NCI-H2171 treated with DMSO at 0.1 percent for 48 hours (cell line): ENCODE measurements around the gene PRKG1.

ENCODE experiments used
- DNase-seq: peaks from one replicate; lab custom pipeline; 2025; lab: John Stamatoyannopoulos, UW

The PRKG1 gene

DNA sequence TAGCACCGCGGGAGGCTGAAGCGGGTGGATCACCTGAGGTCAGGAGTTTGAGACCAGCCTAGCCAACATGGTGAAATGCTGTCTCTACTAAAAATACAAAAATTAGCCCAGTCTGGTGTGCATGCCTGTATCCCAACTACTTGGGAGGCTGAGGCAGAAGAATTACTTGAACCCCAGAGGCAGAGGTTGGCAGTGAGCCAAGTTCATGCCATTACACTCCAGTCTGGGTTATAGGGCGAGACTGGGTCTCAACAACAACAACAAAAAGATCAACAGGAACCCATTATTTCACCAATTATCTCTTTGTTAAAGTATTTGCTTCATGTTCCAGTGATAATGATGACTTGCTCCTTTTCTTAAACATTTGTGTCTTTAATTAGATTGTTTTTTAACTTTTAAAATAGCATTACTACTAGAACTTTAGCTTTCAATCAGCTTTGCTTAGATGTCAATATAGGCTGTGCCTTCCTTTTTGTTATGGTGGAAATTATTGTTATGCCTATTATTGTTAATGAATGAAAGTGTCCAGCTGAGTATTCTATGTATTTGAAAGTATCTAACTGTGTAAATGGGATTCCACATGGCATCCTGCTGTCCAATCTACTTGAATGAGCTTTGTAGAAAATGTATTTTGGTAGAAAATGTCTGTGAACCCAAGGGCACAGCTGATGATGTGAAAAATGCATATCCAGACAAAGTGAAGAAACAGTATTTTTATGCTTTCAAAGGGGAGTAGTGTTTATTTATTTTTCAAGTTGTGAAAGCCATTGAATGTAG lies 686.8 kb downstream of the PRKG1 start:
- DNase-seq, result no peak

DNA sequence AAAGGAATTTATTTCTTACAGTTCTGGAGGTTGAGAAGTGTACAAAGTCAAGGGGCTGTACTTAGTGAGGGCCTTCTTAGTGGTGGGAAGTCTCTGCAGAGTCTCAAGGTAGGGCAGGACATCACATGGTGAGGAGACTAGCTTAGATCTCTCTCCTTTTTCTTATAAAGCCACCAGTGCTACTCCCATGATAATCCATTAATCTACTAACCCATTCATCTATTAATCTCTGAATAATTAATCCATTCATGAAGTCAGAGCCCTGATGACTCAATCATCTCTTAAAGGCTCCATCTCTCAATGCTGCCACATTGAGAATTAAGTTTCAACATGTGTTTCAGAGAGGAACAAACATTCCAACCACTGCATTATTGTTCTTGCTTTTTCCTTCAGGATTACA lies 689.5 kb downstream of the PRKG1 start:
- no peak for DNase-seq

DNA sequence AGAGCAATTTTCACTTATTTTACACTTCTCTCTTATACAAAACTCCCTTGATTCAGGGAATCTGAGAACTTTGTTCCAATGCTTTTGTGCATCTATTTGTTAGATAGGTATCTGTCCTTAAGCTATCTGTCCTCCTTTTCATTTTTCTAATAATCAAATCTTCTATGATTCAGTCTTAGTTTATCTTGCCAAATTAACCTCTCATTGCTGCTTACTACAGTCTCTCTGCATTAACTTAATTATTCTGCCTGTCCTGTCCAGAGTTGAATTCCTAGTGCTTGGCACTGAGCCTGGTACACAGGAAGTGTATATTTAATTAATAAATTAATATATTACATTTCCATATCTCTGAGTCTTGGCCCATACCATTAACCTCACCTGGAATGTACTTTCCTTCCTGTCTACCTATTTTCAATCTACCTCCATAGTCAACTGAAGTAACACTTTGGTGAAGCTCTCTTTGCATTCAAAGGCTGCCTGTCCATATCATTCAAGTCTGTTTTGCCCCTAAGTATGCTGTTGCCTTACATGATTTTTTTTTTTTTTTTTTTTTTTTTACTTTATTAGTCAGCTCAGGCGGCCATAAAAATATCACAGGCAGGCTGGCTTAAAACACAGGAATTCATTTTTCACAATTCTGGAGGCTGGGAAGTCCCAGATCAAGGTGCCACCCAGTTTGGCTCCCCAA lies 691.1 kb downstream of the PRKG1 start:
- no peak for DNase-seq

DNA sequence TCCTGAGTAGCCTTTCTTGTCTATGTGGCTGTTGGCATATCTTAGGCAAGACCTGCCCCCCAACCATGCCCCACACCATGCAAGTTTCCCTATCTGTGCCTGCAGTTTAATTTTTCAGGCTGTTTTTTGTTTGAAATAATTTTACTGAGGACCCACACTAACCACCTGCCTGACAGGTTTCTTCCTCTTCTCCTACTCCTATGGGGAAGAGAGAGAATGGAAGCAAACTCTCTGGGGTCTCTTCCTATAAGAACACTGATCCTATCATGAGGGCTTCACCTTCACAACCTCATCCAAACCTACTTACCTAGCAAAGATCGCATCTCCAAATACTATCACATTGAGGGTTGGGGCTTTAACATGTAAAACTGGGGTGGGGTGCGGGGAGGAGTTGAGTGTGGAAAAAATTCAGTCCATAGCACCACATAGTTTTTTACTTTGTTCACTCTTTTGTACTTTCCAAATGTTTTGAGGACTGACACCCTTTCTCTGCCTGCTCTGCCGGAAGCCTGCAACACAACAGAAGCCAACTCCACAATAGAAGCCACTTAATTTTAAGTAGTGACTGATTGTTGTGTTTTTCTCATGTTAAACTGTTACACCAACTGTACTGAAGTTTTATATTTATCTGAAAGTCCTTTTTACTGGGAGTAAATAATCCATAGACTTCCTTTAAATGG lies 692.3 kb downstream of the PRKG1 start:
- DNase-seq, result no peak

DNA sequence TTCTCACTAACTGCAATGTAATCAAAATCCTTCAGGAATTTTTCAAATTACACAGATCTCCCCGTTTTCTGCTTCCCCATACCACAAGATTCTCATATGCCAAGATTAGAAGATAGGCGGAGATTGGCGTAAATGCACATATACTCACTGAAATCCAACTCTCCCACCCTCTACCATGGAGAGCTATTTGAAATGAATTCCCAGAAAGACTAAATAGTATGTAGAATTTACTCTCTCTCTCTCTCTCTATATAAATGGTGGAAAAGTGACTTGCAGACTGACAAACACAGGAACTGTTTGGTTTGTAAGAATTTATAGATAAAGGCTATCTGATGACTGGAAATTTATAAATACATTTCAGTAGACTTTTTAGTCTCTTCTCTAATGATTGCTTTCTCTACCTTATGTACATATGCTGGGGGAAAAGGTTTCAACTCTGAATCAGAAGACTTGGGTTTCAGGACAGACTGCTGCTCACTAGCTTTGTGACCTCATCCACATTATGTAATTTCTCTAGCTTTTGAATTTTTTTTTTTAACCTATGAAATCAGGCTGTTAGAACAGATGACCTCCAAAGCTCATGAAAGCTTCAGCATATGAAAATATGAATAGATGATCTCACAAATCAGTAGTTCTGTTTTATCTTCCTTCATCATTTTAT lies 692.9 kb downstream of the PRKG1 start:
- DNase-seq, result no peak

DNA sequence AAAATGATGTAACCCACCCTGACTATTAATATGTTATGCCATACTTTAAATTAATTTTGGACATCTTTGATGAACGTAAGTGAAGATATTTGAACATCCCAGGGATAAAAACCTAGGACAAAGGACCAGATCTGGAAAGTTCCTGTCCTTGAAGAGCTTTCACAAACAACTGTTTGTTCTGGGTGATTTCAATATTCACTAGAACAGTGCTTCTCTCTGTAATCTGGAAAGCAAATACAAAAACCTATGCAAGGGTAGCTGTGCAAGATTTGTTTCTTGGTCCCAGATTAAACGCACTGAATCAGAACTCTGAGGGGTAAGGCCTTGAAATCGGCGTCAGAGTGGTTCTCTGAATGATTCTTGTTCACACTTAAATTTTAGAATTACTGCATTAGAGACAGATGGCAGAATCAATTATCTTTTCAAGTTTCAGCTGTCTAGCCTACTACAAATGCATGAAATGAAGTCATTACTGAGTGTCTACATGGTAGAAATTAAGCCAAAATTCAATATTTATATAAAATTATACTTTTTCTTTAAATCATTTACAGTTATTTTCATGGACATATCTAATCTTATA lies 694.7 kb downstream of the PRKG1 start:
- no peak for DNase-seq

DNA sequence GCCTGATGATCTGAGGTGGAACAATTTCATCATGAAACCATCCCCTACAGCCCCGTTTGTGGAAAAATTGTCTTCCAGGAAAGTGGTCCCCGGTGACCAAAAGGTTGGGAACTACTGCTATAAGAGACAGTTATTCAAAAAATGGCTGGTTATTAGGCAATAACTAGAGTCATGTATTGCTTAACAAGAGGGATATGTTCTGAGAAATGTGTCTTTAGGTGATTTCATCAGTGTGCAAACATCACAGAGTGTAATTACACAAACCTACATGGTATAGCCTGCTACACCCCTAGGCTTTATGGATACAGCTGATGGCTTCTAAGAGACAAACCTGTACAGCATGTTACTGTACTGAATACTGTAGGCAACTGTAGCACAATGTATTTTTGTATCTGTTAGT lies 696.4 kb downstream of the PRKG1 start:
- DNase-seq, result no peak

DNA sequence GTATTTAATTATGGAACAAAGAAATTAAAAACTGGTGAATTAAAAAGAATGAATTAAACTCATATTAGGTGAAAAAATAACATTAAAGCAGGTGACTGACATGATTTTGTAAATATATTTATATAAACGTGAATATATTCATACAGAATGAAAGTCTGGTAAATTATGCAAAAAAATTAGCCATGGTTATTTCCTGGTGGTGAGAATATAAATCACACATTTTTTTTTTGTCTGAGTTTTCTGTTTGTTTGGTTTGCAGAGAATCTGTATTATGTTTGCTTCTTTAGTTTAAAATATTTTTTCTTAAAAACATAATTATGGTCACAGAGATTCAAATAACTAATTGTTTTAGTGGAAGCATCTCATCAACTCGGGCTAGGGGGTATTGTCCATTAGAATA lies 698.1 kb downstream of the PRKG1 start:
- no peak for DNase-seq

DNA sequence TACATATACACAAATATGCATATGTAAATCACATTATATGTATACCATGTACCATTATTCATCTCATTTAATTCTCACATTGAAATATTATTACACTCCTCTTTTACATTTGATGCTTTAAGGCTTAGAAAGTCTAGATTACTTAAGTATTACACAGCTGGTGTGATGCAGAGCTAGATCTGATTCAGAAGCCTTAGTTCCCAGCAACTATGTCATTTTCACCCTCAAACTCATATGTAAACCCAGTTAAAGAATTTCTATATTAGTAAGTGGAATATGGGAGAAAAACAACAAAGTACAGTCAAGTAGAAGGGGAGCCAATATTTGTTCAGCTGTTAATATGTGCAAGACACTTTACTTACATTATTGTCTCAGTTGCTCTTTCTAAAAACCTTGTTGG lies 699.4 kb downstream of the PRKG1 start:
- DNase-seq, result no peak

DNA sequence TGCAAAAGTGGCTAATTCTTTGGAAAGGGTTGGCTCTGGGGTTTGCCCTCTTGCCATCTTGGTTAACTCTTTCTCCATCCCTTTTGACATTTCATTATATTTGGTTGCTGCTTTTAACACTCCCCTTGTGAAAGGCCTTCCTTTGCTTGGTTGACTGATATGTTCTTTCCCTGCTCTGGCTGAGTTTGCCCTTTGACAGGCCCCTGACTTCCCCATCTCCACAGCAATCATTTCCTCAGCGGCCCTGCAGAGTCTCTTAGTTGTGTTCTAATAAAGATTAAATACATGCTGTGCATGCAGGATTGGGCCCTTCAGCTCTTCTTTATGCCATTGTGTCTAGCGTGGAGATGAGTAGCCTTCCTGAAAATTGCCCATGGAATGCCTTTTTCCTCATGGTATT lies 709.7 kb downstream of the PRKG1 start:
- no peak for DNase-seq

DNA sequence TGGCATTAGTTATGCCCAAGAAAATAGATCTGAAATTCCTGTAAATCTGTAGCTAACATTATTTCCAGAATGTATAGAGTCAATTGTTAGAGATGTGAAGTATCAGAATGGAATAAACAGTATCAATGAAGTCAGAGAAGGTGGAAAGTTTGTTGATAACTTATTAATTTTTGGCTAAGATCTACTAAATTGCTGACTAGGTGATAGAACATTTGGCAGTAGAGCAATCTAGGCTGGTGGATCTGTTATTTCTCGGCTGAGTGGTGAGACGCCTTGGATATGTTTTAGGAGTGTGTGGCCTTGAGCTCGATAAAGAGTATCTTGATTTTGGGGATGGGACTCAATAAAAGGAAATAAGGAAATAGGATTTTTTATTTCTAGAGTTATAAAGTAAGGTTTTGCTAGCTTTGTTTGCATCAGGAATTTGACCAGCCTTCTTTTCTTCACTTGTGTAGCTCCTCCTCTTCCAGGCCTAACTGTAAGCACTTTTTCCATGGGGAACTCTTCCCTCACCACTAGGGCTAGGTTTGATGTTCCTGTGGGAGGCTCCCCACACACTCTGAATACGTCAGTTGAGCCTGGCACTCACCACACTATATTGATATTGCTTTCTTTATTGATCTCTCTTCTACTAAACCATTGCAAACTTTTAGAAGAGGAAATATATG lies 711.9 kb downstream of the PRKG1 start:
- no peak for DNase-seq

DNA sequence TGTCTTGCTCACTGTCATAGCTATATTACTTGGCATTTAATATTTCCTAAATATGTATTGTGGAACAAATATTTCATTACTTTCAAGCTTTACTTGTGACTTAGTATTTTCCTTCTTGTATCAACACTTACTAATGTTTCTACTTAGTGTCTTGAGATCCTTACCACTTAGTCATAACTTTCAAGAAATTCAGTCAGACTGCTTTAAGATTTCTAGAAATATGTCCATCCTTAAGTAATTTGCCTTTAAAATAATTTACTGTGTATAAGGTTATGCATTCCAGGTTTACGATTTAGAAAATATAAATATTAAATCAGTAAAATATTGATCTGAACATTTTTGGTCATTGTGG lies 712.4 kb downstream of the PRKG1 start:
- no peak for DNase-seq

DNA sequence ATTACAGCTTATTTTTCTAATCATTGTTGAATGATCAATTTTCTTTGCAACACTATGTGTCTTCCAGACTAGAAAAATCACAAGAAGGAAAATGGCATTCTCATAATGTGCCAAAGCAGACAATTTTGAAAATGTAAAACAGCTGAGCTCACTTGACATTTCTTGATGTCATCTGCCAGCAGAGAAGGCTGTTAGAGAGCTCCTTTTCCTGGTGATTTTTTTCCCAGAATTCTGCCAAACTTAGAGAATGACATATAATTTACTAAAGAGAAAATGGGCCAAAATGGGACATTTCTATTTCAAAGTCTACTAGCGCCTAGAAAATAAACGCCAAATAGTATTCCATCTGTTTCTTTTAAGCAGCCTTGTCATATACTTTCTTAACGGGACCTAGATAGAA lies 714.0 kb downstream of the PRKG1 start:
- no peak for DNase-seq

DNA sequence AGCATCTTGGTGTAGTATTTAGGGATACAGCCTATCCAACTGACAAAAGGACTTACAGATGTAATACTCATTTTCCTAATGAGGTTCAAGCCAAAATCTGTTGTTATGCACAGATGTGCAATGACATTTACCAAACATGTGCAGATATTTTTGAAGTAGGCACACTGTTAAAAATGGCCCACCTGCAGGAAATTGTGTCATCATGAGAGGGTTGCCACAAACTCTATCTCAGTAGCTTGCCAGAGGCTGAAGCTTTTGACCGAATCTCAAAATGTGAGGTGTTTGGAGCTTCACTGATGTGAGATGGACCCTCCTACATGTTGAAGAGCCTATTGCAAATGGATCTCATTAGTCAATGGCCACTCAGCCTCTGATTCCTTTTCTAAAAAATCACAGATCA lies 714.8 kb downstream of the PRKG1 start:
- no peak for DNase-seq

DNA sequence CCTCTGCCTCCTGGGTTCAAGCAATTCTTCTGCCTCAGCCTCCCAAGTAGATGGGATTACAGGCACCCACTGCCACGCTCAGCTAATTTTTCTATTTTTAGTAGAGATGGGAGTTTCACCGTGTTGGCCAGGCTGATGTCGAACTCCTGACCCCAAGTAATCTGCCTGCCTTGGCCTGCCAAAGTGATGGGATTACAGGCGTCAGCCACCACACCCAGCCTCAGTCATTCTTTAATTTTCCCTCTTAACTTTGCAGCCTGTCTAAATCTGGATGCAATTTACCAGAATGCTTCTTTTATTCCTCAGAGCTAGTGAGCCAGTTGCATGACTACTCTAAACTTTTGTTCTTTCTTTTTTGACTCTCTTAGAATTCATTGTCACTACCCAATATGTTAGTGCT lies 715.6 kb downstream of the PRKG1 start:
- no peak for DNase-seq

DNA sequence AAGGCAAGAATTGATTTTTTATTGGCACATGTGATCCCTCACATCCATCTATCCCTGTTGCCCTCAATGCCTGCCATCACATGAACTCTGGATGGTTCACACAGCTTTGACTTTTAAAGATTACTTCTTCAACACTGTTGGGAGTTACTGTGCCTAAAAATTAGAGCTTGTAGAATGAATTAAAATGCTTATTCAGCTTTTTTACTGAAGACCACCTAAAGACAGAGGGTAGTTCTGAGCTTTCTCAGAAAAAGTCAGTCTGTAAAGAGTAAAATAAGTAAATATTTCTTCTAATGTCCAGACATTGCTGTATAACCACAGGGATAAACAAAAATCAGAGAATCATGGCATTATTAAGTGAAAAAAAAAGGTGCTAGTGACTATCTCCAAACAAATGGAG lies 718.4 kb downstream of the PRKG1 start:
- DNase-seq, result no peak

DNA sequence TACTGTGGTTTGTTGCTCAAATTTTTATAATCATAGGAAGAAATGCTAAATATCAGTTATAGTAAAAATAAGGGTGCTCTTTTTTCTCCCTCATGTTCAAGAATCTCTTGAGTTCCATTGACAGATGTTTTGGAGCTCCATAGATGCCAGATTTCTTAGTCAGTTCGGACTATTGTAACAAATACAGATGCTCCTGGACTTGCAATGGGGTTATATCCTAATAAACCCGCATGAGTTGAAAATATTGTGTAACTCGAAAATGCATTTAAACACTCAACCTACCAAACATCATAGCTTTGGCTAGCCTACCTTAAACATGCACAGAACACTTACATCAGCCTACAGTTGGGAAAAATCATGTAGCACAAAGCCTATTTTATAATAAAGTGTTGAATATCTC lies 725.8 kb downstream of the PRKG1 start:
- no peak for DNase-seq

DNA sequence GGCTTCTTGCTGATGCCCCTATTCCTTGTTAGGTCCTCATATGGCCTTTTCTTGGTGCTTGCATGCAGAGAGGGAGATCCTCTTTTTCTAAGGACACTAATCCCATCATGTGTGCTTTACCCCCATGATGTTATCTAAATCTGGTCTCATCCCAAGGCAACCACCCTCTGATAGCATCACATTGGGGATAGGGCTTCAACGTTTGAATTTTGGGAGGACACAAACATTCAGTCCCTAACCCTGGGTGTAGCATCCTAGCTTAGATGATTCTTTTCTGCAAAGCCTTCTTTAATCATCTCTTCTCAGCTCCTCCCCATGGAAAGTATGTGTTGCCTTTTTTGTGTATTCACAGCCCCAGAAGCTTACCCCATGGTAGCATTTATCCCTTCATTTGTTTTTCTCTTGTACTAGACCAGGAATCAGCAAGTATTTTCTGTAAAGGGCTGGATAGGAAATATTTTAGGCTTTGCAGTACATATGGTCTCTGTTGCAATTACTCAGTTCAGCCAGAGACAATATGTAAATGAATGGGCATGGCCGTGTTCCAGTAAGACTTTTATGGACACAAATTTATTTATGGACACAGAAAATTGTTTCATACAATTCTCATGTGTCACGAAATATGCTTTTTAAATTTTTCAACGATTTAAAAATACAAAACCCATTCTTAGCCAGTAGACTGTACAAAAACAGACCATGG lies 726.6 kb downstream of the PRKG1 start:
- no peak for DNase-seq

DNA sequence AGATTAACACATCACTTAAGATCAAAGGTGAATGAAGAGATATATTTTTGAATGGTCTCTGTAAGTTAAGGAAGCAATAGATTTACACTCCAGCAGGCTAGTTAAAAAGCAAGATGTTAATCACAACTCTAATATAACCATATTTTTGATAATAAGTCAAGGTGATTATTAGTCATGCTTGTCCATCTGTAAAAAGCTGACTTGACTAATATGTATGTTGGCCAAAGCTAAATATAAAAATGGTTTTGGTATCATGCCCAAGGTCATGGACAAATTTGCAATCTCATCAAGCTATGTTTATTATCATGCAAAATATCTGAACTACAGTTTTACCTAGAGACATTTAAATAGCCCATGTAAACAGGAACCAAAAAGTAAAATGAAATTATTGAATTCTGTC lies 727.7 kb downstream of the PRKG1 start:
- no peak for DNase-seq

DNA sequence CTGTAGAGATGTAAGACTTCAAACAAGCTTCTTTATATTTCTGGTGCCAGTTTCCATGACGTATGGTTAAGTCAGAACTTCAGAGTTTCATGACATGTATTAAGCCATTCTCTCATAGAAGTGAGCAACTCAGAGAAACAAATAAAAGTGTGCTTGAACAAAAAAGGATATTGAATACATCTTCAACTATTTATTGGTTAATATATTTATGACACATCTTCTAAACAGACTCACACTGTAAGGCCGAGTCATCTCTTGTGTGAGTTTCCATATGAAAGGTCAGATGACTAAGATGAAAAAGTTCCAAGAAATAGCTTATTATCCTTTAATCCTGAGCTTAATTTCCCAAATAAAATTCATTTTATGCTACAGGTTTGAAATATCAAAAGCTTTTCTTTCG lies 730.6 kb downstream of the PRKG1 start:
- no peak for DNase-seq

DNA sequence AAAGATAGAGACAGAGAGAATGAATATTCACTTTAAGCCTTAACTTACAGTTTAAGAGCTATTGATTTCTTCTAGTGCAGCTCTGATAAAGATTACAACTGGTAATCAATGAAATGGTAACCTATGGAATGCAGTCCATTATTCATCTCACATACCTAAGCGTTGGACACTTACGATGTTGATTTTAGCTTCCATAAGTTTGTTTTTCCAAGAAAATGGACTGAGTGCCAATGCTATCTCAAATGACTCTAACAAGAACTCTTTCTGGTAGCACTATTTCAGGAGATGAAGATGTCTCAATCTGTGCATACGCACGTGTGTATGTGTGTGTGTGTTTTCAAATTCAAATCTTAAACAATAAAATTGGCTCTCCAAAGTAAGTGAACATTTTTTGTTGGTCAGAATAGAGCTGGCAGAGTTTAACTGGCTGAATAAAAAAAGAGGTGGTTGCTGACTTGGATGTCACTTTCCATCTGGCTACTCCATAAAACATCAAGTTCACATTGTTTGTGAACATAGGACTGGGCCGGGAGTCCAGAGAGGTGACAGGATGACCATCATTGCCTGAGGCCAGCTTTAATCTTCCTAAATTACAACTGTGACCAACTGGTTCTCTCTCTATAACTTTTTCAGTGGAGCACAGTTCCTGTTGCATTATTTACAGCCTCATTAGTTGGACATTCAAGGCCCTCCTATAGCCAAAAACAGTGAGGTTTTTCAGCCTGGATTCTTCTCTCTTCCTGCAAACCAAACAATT lies 732.0 kb downstream of the PRKG1 start:
- DNase-seq, result no peak
